SK-N-SH (cell line): Measurements from ENCODE around the gene UGT1A7. TPM values are rescaled to one million over a fixed set of nuclear protein-coding genes. Genes with fewer than 3 reads are reported as not detected.
"Not testable (repeated sequence)": the region's sequence is repeated elsewhere in the genome, so short reads cannot be mapped to it uniquely, and the experiment has no call there.

ENCODE experiments used
- CTCF ChIA-PET: fragments of 300-600, 350-600 bp; formaldehyde crosslinking; extraction: SDS; loops from one replicate; lab custom pipeline; 2021; lab: Yijun Ruan, JAX
- POLR2A ChIA-PET: fragments of 350-600 bp; sonication (Branson Sonifier 250); formaldehyde crosslinking; extraction: SDS; loops from one replicate; lab custom pipeline; 2020; ENCODE audit warnings: antibody characterized with exemption, inconsistent platforms; lab: Yijun Ruan, JAX
- DNase-seq: peaks from one replicate; pipeline ENCODE4 v3.0.0; 2012
- H2AFZ ChIP-seq: fragments of 200-600 bp; sonication (generic); 2 replicates; pipeline ENCODE4 v1.8.1; 2016; ENCODE audit warnings: antibody characterized with exemption, mild to moderate bottlenecking, low read depth
- H3F3A ChIP-seq: fragments of 200-600 bp; sonication (generic); replicated peaks from 2 replicates; pipeline ENCODE3; 2016; ENCODE audit warnings: antibody characterized with exemption, mild to moderate bottlenecking; ENCODE audit not compliant: insufficient read depth
- H3K27ac ChIP-seq, 2 experiments: fragments of 200-500 bp in 1 of 2; fragments of 200-600 bp in 1 of 2; sonication (Bioruptor generic) in 1 of 2; sonication (generic), shearing (Covaris generic) in 1 of 2; 2 replicates each; pipeline versions ENCODE4 v1.5.1 to v1.6.1; 2014 to 2016; ENCODE audit warnings: low read depth in 2 of 2, inconsistent platforms in 1 of 2, low read length in 1 of 2, mild to moderate bottlenecking in 1 of 2, mixed read lengths in 1 of 2
- H3K27me3 ChIP-seq: fragments of 200-600 bp; sonication (generic), shearing (Covaris generic); 2 replicates; pipeline ENCODE4 v1.6.1; 2016; ENCODE audit warnings: mixed run types; ENCODE audit not compliant: insufficient read depth
- H3K36me3 ChIP-seq, 2 experiments: fragments of 200-500 bp in 1 of 2; fragments of 200-600 bp in 1 of 2; sonication (Bioruptor generic) in 1 of 2; sonication (generic) in 1 of 2; replicated peaks in 1 of 2; 2 replicates each; pipeline versions ENCODE3 to v1.5.1; 2014 to 2016; ENCODE audit warnings: low read length in 1 of 2, mild to moderate bottlenecking in 1 of 2; ENCODE audit not compliant: insufficient read depth in 2 of 2, control insufficient read depth in 1 of 2
- H3K4me1 ChIP-seq, 2 experiments: fragments of 200-500 bp in 1 of 2; fragments of 200-600 bp in 1 of 2; sonication (Bioruptor generic) in 1 of 2; sonication (generic), shearing (Covaris generic) in 1 of 2; 2 replicates each; pipeline versions ENCODE4 v1.5.1 to v1.6.1; 2014 to 2016; ENCODE audit warnings: low read depth in 1 of 2, low read length in 1 of 2, mixed run types in 1 of 2; ENCODE audit not compliant: insufficient read depth in 2 of 2, control insufficient read depth in 1 of 2
- H3K4me2 ChIP-seq: fragments of 200-600 bp; sonication (generic), shearing (Covaris generic); 2 replicates; pipeline ENCODE4 v1.6.1; 2017; ENCODE audit warnings: mixed run types
- H3K4me3 ChIP-seq, 2 experiments: fragments of 200-500 bp in 1 of 2; fragments of 200-600 bp in 1 of 2; sonication (Bioruptor generic) in 1 of 2; sonication (generic), shearing (Covaris generic) in 1 of 2; 2 replicates each; pipeline versions ENCODE4 v1.5.1 to v1.8.1; 2014 to 2016; ENCODE audit warnings: low read depth in 2 of 2, inconsistent platforms in 1 of 2, low read length in 1 of 2, mild to moderate bottlenecking in 1 of 2, mixed read lengths in 1 of 2, moderate library complexity in 1 of 2
- H3K79me2 ChIP-seq: fragments of 200-600 bp; sonication (generic); 2 replicates; pipeline ENCODE4 v1.8.1; 2017; ENCODE audit warnings: mild to moderate bottlenecking; ENCODE audit not compliant: insufficient read depth
- H3K9ac ChIP-seq: fragments of 200-600 bp; sonication (generic); 2 replicates; pipeline ENCODE4 v1.6.1; 2017; ENCODE audit warnings: mixed run types
- H3K9me2 ChIP-seq: fragments of 200-600 bp; sonication (generic); 2 replicates; pipeline ENCODE4 v1.6.1; 2017; ENCODE audit warnings: mixed run types
- H3K9me3 ChIP-seq: fragments of 200-600 bp; sonication (generic); 2 replicates; pipeline ENCODE4 v1.6.1; 2017; ENCODE audit warnings: mixed run types, mild to moderate bottlenecking, moderate library complexity
- H4K20me1 ChIP-seq: fragments of 200-600 bp; sonication (generic); 2 replicates; pipeline ENCODE4 v1.6.1; 2017; ENCODE audit warnings: mild to moderate bottlenecking, mixed run types; ENCODE audit not compliant: insufficient read depth
- EP300 ChIP-seq, 2 experiments: IDR thresholded peaks; 2 replicates each; pipeline versions ENCODE4 v1.4.0 to v1.6.1; 2012; ENCODE audit warnings: borderline replicate concordance in 1 of 2, low read depth in 1 of 2, low read length in 1 of 2
- GABPA ChIP-seq: IDR thresholded peaks from 2 replicates; pipeline ENCODE4 v1.4.0; 2012; ENCODE audit warnings: low read depth, mild to moderate bottlenecking
- GATA2 ChIP-seq: sonication (generic); formaldehyde crosslinking; IDR thresholded peaks from 2 replicates; pipeline ENCODE4 v1.5.0; 2020; ENCODE audit warnings: mild to moderate bottlenecking, missing genetic modification reagents
- IRF3 ChIP-seq: fragments of 150-350 bp; IDR thresholded peaks from 2 replicates; pipeline ENCODE4 v1.6.1; 2016; ENCODE audit warnings: mild to moderate bottlenecking, low read depth, low read length
- MEF2A ChIP-seq: IDR thresholded peaks from 2 replicates; pipeline ENCODE4 v1.4.0; 2012; ENCODE audit warnings: low read depth, borderline replicate concordance
- PBX3 ChIP-seq: IDR thresholded peaks from 2 replicates; pipeline ENCODE4; 2012
- RAD21 ChIP-seq: IDR thresholded peaks from 2 replicates; pipeline ENCODE4 v1.6.1; 2012; ENCODE audit warnings: mild to moderate bottlenecking, low read length
- SIN3A ChIP-seq: IDR thresholded peaks from 2 replicates; pipeline ENCODE4 v1.6.1; 2012; ENCODE audit warnings: low read depth, mild to moderate bottlenecking, low read length, moderate library complexity, borderline replicate concordance
- TEAD4 ChIP-seq: IDR thresholded peaks from 2 replicates; pipeline ENCODE4 v1.4.0; 2012; ENCODE audit warnings: mild to moderate bottlenecking, borderline replicate concordance; ENCODE audit not compliant: insufficient read depth
- USF1 ChIP-seq: IDR thresholded peaks from 2 replicates; pipeline ENCODE4 v1.4.0; 2012; ENCODE audit warnings: low read depth, borderline replicate concordance
- whole genome bisulfite sequencing: methylation state at CpG from one replicate; pipeline ENCODE4 v1.1.6; 2017; ENCODE audit warnings: low lambda C conversion rate; 5-methylcytosine and 5-hydroxymethylcytosine counted together
- polyA plus RNA-seq, 3 experiments: library from polyadenylated mRNA; depleted of rRNA; stranded (reverse); fragments of >200 nt; gene quantifications; 2 replicates each; pipeline ENCODE4 v1.2.3, GENCODE V29; 2012
- TF ChIP-seq, protein P1 (sequence below): fragments of 200-600 bp; sonication (generic); IDR thresholded peaks from 2 replicates; pipeline ENCODE4 v1.6.1; 2017; ENCODE audit warnings: antibody characterized with exemption, mild to moderate bottlenecking, moderate library complexity

Gene UGT1A7
- polyA plus RNA-seq (2012; rRNA removed), result not detected in 2 replicates
- not detected in 2 replicates for polyA plus RNA-seq (2012; cell fraction: cytosol; rRNA removed)
- polyA plus RNA-seq (2012; cell fraction: nucleus; rRNA removed), result not detected in 2 replicates

DNA sequence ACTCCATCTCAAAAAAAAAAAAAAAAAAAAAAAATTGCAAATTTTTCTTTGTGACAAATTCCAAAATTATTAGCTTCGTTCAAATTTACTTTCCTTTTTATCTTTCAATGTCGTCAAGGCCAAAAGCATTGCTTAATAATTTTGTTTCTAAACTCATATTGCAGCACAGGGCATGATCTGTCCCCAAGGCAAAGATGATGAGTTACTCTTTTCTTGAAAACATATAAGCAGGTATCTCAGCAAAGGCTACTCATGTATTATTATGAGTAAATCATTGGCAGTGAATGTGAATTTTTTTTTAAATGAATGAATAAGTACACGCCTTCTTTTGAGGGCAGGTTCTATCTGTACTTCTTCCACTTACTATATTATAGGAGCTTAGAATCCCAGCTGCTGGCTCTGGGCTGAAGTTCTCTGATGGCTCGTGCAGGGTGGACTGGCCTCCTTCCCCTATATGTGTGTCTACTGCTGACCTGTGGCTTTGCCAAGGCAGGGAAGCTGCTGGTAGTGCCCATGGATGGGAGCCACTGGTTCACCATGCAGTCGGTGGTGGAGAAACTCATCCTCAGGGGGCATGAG is at the start of gene UGT1A7:
Gene UGT1A7 (plus strand): TSS at position 381 of the 579 bp plus-strand sequence. CDS start 37 bp downstream, at position 418.
- Histone ChIP-seq H3K9me3 (no peaks in the 10 kb centered on the region), H3K79me2 (no peaks in the 10 kb centered on the region), H3K36me3 (no peaks in the 10 kb centered on the region), H4K20me1 (no peaks in the 10 kb centered on the region), H3F3A (no peaks in the 10 kb centered on the region), H3K4me1 (no peaks in the 10 kb centered on the region), H3K4me2 (no peak within 1 kb of the TSS), H2AFZ (no peak within 1 kb of the TSS), H3K27ac (no peak within 1 kb of the TSS), H3K9ac (no peak within 1 kb of the TSS), H3K9me2 (no peaks in the 10 kb centered on the region), H3K27me3 (no peaks in the 10 kb centered on the region), H3K4me3 (no peak within 1 kb of the TSS)
- TF ChIP-seq RAD21 (no peak), PBX3 (no peak), USF1 (no peak), EP300 (IDR thresholded peaks at IDR 0.05; ENCODE audit: borderline replicate concordance in 1 of 2, low read depth in 1 of 2, low read length in 1 of 2) (no peak), MEF2A (no peak), GATA2 (no peak), IRF3 (no peak), TEAD4 (no peak), GABPA (no peak), SIN3A (no peak)
- TF ChIP-seq, protein P1, sequence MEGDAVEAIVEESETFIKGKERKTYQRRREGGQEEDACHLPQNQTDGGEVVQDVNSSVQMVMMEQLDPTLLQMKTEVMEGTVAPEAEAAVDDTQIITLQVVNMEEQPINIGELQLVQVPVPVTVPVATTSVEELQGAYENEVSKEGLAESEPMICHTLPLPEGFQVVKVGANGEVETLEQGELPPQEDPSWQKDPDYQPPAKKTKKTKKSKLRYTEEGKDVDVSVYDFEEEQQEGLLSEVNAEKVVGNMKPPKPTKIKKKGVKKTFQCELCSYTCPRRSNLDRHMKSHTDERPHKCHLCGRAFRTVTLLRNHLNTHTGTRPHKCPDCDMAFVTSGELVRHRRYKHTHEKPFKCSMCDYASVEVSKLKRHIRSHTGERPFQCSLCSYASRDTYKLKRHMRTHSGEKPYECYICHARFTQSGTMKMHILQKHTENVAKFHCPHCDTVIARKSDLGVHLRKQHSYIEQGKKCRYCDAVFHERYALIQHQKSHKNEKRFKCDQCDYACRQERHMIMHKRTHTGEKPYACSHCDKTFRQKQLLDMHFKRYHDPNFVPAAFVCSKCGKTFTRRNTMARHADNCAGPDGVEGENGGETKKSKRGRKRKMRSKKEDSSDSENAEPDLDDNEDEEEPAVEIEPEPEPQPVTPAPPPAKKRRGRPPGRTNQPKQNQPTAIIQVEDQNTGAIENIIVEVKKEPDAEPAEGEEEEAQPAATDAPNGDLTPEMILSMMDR, result no peak
- WGBS, result 44% methylated on average over 4 of the region's 5 CpGs
- ChIA-PET POLR2A (no interaction called here), CTCF (no interaction called here)
- no peak for DNase-seq

DNA sequence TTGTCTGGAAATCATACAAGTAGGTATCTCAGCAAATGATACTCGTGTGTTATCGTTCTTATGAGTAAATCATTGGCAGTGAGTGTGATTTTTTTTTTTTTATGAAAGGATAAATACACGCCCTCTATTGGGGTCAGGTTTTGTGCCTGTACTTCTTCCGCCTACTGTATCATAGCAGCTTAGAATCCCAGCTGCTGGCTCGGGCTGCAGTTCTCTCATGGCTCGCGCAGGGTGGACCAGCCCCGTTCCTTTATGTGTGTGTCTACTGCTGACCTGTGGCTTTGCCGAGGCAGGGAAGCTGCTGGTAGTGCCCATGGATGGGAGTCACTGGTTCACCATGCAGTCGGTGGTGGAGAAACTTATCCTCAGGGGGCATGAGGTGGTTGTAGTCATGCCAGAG is 45.4 kb upstream of the UGT1A7 start, which contains the start of gene UGT1A10:
Gene UGT1A10 (plus strand): TSS at position 143 of the 400 bp plus-strand sequence. CDS start 75 bp downstream, at position 218.
- H3K4me2 ChIP-seq, DNase-seq, H3K4me1 ChIP-seq, H3K27ac ChIP-seq, POLR2A ChIA-PET, H3F3A ChIP-seq, H3K9ac ChIP-seq, H3K27me3 ChIP-seq, CTCF ChIA-PET, H3K4me3 ChIP-seq, H2AFZ ChIP-seq, H3K36me3 ChIP-seq, H3K9me2 ChIP-seq, H3K79me2 ChIP-seq, H4K20me1 ChIP-seq, H3K9me3 ChIP-seq: not testable (repeated sequence)
- 46% methylated on average over 10 of the region's 10 CpGs for WGBS
